Left lobe of liver (tissue), 2 donors: ENCODE data around the gene NYAP1. TPM values are rescaled to one million over a fixed set of nuclear protein-coding genes. Genes with fewer than 3 reads are reported as not detected.

ENCODE experiments used
- ATAC-seq: fragments of 200-7000 bp; cut with Tn5 transposase; one replicate; pipeline ENCODE4 v1.9.1; 2020; ENCODE audit warnings: mild to moderate bottlenecking, moderate library complexity
- DNase-seq: peaks from one replicate; pipeline ENCODE4 v3.0.0-alpha.2; 2020; ENCODE audit warnings: low spot score
- total RNA-seq: library from RNA; stranded (reverse); gene quantifications from one replicate; pipeline ENCODE4 v1.2.1, GENCODE V29; 2021
- donor health status: DM: no; HTN: no; CAD: no; lungs with moderate emphysema.
- donor health status: DM: no; HTN: yes; CAD: no.

Gene NYAP1
- total RNA-seq, 1 donor from 2014 or later: 0.38 TPM

DNA sequence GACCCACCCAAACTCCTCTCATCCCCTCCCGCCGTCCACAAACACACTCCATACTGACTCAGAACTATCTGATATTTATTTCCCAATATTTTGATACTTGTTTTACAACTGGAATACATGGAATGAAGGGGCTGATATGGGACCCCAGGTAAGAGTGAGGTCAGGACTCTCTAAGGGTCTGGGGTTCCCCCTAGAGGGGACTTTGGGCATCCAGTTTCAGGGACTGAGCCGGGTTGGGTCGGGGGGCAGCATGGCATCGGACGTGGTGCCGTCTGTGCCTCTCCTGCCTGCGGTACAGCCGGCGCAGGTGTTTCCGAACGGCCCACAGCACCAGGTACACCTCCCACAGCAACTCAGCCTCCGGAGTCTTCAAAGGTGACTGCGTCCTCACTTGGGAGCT, 27.2 kb upstream of the NYAP1 start:
- ATAC-seq (no peak), DNase-seq (no peak)

DNA sequence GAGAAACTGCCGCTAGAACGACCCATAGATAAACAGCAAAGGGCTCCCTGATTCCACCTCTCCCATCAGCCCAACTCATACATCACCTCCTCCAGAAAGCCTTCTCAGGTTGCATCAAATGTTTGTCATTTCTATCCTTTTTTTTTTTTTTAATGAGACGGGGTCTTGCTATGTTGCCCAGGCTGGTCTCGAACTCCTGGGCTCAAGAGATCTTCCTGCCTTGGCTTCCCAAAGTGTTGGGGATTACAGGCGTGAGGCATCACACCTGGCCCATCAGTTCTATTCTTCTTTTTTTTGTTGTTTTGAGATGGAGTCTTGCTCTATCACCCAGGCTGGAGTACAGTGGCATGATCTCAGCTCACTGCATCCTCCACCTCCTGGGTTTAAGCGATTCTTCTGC, 26.7 kb upstream of the NYAP1 start:
- DNase-seq: no peak
- no peak for ATAC-seq

DNA sequence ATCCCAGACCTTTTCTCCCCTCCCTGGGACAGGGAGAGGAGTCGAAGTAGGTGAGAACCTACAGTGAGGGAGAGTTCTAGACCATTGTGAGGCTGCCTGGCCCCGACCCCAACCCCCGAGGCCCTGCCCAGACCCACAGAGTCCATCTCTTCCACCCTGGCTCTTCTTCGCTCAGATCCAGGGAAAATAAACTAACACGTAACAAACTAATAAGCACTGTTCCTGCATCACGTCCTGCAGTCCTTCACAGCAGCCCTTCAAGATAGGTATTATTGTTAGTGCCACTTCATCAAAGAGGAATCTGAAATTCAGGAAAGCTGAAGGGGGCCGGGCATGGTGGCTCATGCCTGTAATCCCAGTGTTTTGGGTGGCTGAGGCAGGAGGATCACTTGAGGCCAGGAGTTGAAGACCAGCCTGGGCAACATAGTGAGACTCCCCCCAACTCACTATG, 19.5 kb upstream of the NYAP1 start, which contains the start of gene SPACDR:
SPACDR (minus strand) TSS at position 51 of the 451 bp plus-strand sequence. CDS start 235 bp downstream, outside the sequence.
- no peak for DNase-seq
- ATAC-seq: no peak

DNA sequence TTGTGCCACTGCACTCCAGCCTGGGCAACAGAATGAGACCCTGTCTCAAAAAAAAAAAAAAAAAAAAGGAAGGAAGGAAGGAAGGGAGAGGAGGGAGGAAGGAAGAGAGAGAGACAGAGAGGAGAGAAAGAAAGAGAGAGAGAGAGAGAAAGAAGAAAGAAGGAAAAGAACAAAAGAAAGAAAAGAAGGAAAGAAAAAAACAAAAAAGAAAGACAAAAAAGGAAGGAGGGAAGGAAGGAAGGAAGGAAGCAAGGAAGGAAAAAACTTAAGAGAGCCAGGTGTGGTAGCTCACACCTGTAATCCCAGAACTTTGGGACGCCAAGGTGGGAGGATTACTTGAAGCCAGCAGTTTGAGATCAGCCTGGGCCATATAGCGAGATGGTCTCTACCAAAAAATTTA, 18.9 kb upstream of the NYAP1 start:
- DNase-seq (no peak), ATAC-seq (no peak)

DNA sequence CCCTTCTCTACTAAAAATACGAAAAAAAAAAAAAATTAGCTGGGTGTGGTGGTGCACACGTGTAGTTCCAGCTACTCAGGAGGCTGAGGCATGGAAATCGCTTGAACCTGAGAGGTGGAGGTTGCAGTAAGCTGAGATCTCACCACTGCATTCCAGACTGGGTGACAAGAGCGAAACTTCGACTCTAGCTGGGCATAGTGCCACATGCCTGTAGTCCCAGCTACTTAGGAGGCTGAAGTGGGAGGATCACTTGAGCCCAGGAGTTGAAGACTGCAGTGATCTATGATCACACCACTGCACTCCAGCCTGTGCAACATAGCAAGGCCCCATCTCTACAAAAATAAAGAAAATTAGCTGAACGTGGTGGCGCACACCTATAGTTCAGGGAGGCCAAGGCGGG, 18.4 kb upstream of the NYAP1 start:
- DNase-seq (no peak), ATAC-seq (peak; percentile 8)

DNA sequence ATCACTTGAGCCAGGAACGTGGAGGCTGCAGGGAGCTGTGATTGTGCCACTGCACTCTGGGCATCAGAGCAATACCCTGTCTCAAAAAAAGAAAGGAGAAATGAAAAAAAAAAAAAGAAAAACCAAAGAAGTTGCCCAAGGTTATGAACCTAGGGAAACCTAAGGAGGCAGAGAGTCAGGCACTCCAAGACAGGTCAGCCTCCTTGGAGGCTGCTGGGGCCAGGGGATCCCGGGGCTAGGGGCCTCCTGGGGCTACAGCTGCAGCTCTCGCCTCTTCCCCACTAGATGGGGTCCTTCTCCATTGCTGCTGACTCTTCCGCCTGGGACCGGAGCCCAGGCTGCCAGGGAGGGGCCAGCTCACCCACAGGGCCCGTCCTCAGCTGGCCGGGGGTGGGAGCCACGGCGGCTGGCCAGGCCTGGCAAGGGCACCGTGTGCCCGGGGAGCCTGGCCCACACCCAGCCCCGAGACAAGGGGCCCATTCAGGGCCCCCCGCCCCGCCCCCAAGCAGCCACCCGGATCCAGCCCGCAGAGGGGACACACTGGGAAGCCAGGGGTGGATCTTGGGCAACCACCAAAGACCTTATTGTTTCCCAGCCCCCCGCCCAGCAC, 17.9 kb upstream of the NYAP1 start:
- DNase-seq (peak; percentile 79), ATAC-seq (peak; percentile 88)

DNA sequence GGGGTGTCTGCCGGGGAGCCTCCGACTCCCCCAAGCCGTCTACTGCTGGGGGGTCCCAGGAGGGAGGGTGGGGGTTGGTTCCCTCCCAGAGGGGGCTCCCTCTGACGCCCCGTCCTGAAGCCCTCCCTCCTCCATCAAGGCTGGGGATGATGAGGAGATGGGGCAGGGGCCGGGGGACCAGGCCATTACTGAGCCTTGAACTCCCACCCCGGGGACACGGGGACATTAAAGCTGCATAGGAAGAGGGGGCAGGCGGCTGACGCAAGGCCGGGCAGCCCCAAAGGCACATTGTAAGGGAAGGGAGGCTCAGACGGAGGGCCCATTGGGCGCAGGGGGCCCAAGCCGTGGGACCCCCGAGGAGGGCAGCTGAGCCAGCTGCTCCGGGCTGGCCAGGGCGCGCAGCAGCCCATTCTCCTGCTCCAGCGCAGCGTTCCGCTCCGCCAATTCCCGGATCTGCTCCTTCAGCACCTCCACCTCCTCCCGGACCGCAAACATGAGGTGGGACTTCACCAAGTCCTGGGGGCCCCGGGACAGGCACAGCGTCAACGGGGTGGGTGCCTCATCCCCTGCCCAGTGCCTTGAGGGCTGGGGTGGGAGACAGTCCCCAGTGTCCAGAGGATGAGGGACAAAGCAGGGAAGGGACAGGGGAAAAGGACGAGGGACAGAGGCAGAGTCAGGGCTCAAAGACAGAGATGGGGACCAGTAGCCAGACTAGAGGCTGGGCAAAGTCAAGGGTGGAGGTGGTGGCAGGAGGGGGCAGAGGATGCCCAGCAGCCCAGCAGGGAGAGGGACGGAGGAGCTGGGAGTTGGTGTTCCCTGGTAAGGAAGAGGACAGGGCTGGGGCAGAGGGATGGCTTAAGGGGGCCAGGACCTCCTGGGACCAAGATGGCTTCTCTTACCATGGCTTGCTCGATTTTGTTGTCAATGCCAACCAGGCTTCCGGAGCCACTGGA, 16.8 kb upstream of the NYAP1 start:
- no peak for ATAC-seq
- DNase-seq: no peak

DNA sequence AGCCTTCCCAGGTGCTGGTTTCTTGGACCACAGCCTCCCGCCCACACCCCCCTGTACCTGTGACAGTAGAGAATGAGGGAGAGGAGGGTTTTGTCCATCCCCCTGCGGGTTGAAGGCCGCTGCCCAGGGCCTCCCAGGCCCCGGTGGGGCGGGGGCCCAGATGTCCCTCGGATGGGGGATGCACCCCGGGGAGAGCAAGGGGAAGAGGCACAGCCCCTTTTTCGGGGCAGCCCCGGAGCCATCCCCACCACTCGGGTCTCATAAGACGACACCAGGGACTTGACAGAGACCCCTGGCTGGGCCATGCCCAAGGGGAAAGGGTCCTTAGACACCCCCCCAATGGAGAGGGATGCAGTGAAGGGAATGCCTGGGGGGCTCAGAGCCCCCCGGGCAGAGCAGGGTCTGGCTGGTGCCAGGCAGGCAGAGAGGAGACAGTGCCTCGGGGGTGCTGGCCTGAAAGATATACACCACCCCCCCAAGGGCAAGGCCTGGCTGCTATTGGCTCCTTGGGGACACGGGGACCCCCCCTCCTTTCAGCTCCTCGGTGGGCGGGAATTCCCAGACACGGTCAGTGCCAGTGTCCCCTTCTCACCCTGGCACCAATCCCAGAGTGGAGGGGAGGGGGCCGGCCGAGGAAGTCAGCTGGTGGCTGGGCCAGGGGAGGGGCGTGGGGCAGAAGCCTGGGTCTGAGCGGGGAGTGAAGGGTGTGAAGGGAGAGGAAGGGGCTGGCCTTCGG, 15.9 kb upstream of the NYAP1 start:
- DNase-seq (no peak), ATAC-seq (no peak)

DNA sequence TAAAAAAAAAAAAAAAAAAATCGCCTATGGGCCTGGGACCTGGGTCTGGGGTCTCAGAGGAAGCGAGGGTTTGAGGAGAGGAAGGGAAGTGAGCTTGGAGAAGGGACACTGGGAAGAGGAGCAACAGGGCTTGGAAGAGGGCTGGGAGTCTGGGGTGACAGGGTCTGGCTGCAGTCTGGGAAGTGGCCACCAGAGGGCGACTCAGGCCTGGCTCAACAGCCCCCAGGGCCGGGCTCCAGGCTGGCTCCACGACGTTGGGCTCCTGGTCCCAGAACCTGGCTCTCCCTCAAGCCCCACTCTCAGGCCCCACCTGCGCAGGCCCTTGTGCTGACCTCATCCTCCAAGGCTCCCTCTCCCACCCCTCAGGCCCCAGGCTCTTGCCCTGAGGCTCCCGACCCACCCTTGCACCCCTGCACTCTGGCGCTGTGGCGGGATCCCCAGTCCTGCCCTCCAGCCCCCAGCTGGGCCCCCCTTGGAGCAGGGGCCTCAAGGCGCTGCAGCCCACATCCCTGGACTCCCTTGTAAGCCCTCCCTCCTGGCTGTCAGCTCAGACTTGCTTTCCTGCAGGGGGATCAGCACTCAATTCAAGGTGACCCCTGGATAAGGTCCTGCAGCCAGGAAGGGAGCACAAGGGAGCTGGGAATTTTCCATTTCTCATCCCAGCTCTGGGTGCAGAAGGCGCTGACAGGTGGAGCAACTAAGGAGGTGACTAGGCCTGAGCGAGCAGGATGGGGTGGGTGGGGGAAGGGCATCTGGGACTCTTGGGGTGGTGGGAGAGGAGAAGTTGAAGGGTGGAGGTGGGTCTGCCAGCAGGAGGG, 14.3 kb upstream of the NYAP1 start:
- peak; percentile 89 for ATAC-seq
- DNase-seq: peak; percentile 88

DNA sequence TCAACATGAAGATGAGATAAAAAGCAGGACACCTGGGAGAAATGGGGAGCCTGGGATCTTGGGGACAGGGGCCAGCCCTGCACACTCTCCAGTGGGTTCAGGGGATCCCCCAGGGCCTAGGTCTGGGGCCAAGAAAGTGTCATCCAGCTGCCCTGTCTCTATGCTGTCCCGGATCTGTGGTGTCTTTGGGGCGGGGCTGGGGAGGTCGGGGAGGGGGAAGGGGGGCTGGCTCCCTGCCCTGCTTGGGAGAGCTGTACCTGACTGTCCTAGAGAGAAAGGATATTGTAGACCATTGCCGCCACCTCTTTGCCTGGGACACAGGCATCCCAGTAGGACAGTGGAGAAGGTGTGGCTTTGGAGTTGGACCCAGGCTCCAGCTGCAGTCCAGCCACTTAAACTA, 12.7 kb upstream of the NYAP1 start:
- DNase-seq: no peak
- no peak for ATAC-seq

DNA sequence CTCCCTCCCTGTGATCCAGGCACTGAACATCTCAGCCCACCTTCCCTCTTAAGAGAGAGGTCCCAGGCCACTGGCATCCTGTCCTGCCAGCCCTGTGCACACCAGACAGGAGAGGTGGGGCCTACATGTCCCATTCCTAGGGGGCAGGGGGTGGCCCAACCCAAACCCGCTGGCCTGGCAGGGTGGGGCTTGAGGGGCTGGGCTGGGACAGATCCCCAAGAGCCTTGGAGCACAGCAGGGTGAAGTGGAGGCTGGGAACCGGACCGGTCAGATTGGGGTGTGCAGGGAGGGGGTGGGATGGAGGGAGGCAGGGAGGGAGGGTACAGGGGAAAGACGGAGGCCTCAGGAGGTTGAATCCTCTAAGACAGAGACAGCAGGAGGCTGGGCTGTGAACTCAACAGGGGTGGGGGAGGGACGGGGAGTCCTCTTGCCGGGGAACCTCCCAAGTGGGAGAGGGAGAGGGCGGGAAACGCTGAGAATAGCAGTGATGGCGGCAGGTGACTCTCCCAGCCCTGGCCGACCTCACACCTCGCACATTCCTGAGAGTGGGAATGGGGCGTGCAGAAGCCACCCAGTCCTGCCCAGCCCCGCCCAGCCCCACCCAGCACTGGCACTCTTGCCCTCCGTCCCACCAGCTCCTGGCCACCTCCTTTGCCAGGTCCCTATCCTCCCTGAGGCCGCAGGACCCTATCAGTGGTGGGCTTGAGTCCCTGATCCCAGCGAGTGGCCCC, 11.4 kb upstream of the NYAP1 start:
- DNase-seq (no peak), ATAC-seq (no peak)

DNA sequence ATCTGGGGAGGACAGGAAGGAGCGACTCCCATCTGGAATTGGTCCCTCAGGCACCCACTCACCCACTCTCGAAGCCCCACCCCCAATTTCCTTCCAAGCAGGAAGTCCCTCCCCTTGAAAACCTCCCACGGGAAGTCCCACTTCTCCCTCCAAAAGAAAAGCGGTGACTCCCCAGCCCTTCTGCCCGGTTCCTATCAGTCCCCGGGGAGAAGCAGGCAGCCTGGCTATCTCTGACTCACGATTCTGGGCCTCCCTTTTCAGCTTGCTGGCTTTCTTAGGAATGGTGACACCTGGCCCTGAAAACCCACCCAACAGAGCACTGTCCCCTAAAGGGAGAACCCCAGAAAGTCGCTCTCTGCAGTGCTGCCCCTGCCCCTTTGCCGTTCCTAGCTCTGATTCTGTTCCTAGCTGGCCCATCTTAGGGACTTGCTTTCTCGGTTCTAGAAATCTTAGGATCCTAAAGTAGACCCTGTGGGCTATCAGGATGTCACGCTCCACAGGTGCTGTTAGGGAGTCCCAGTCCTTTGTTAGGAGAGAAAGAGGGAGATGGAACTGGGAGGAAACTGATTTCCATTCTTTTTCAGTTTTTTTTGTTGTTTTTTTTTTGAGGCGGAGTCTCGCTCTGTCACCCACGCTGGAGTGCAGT, 10.8 kb upstream of the NYAP1 start:
- DNase-seq (no peak), ATAC-seq (no peak)

DNA sequence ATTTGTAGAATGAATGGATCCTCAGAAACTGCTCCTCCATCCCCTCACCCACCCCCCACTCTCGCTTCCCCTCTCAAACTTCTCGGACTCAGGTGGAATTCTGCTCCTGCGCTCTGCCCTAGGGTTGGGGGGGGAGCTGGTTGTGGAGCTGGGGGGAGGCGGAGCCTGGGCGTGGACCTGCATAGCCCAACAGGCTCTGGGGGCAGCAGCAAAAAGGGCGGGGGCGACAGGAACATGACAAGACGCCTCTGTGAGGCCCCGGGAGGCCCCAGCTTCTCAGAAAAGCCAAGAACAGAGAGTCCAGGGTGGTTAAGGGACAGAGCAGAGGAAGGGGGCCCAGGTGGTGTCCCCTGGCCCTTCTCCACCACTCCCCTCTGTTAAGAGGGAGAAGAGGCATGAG, 8.2 kb upstream of the NYAP1 start:
- ATAC-seq (no peak), DNase-seq (no peak)

DNA sequence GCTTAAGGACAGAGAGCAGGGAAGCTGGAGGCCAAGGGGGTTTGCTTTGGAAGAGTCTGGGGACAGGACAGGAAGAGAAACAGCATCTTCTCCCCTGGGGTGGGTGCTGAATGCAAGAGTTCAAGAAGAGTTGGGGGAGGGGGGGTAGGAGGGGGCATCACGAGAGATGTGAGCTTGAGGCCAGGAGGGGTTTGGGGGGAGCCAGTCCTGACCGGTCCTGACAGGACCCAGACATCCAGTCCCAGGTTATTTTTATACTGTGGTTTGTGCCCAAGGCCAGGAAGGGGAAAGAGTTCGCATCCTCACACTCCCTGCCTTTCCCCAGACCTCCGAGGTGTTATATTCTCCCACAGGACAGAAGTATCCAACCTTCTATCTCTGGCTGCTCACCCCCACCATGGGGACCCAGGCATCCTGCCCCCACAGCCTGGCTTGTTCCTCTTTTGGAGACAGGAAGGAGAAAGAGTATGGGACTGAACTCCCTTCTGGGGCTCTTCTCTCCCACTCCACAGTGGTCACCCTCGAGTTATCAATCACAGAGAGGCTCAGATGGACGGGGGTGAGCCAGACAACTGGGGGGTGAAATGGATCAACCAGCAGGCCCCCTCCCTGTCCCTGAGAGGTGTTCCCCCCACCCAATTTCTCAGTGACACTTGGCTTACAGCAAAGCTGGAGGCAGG, 7.5 kb upstream of the NYAP1 start:
- DNase-seq (no peak), ATAC-seq (no peak)

DNA sequence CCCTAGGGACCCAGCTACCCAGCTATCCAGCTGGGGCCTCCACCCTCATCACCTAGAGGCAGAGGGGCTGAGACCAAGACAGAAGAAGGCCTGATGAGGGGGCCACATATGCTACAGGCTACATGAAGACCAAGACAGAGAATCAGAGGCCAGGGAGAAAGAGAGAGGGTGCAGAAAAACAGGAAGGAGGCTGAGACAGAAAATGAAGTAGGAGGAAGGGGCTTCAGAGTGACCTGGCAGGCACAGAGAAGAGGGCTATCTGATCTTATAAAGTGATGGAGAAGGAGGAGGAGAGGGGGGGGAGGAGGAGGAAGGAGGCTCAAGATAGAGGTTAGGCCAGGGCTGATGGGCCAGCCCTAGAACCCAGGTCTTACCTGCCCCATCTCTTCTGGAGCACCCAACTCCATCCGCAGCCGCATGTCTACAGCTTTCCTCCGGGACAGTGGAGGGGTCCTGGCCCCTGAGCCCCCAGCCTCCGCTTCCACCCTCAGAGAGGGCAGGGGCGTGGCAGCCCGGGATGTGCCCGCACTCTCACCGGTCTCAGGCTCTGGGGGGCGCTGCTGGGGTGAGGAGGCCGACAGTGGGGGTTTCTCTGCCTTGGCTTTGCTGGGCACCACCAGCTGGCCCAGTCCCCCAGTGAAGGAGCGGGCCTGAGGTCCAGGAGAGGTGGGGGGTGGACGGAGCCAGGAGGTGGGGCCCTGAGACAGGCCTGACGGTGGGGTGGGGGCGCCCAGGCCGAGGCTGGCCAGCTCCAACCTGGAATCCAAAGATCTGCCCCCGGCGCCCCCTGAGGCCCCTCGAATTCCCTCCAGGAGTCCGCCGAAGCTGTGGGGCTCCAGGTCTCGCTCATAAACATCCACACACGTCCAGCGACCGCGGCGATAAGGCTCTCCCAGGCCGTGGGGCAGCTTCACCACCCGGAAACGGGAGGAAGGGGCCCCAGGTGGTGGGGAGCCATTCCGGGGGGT, 6.5 kb upstream of the NYAP1 start:
- DNase-seq (no peak), ATAC-seq (no peak)

DNA sequence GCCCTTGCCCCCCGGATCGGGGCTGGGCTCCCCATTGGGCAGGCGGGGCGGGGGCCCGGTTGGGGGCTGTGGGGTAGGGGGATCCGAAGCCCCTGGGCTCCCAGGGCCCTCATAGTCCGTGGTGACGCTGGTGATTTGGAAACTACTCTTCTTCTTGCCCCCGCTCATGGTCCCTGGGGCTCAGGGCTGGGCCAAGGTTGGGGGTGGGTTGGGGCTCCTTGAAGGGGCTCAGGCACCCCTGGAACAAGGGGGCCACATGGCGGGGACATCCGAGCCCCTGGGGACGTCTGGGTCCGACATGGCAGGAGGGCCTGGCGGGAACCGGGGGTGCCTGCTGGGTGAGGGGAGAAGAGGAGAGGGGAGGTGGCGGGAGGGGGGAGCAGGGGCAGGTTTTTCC, 5.9 kb upstream of the NYAP1 start:
- DNase-seq: no peak
- no peak for ATAC-seq

DNA sequence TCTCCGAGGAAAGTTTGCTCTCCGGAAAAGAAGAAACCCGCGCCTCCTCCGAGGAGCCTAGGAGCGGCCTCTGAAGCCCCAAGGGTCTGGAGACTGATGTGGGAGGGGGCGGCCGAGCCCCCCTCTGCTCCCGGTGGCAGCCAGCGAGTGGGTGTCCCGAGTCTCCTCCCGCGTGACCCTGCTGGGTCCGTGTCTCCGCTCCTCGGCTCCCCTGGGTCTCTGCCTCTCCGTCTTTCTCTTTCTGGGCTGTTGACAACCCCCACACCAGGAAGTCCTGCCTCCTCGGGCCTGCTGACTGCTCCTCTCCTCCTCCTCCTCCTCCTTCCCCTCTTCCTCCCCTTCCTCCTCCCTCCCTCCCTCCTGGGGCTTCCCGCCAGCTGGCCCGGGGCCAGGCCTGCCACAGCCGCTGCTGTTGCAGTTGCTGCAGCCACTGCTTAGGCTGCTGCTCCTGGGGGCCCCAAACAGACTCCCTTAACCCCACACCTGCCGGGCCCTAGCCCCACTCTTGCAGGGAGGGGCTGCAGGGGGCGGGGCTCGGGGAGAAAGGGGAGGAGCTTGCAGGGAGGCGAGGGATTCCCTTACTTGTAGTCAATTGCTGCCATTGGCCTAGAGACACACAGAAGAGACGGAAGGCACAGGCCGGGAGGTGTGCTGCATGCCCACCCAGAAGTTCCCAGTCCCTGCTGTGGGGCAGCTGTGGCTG, 4.6 kb upstream of the NYAP1 start, which contains the start of gene TSC22D4:
TSC22D4 (minus strand) TSS at position 257 of the 703 bp plus-strand sequence. CDS start 1,176 bp downstream, outside the sequence.
- DNase-seq (peak; percentile 94), ATAC-seq (peak; percentile 88)
